Mononuclear cell (primary cell): ENCODE data around the gene PEX1. TPM values are rescaled to one million over a fixed set of nuclear protein-coding genes. Genes with fewer than 3 reads are reported as not detected.
A peak's percentile ranks its signal among the peaks of the same experiment; 100 is the strongest.
"Not testable (repeated sequence)": the region's sequence is repeated elsewhere in the genome, so short reads cannot be mapped to it uniquely, and the experiment has no call there.

Source experiments
- H3K27me3 ChIP-seq: 2 replicates; pipeline ENCODE4 v1.6.0; 2011; ENCODE audit warnings: low read length, control low read depth; ENCODE audit not compliant: insufficient read depth
- H3K4me1 ChIP-seq: 2 replicates; pipeline ENCODE4 v1.5.1; 2011; ENCODE audit warnings: mild to moderate bottlenecking, low read length, control low read depth; ENCODE audit not compliant: insufficient read depth
- H3K4me3 ChIP-seq: 2 replicates; pipeline ENCODE4 v1.5.1; 2011; ENCODE audit warnings: mild to moderate bottlenecking, low read length, moderate library complexity
- H3K9me3 ChIP-seq: 2 replicates; pipeline ENCODE4 v1.5.1; 2011; ENCODE audit warnings: low read depth, mild to moderate bottlenecking, control low read depth, low read length
- total RNA-seq: library from RNA; depleted of rRNA; stranded (reverse); fragments of >200 nt; gene quantifications from one replicate; pipeline ENCODE4 v1.2.3, GENCODE V29; 2012

PEX1 gene
- total RNA-seq: 31.6 TPM

- Histone ChIP-seq H3K9me3 (no peaks in the 10 kb centered on the region), H3K4me1 (peaks cover 16% of the 10 kb centered on the region), H3K27me3 (no peaks in the 10 kb centered on the region), H3K4me3 (peak within 1 kb of the TSS; percentile 80)
These were observed at the start of gene PEX1, which contains the start of gene RBM48 for GRCh38 chr7:92528188-92528957. Gene PEX1 (minus strand): TSS chr7:92528520. CDS start chr7:92528435, 85 bp downstream. Gene RBM48 (plus strand): TSS chr7:92528795. CDS start chr7:92528814, 19 bp downstream.

- Histone ChIP-seq H3K9me3 (no peaks in the 10 kb centered on the region), H3K27me3 (no peaks in the 10 kb centered on the region), H3K4me1 (no peaks in the 10 kb centered on the region), H3K4me3 (no peak overlapping the region)
These were observed 48.0 kb upstream of the PEX1 start for GRCh38 chr7:92576296-92576695.

- peaks cover 5% of the 10 kb centered on the region for H3K4me1 ChIP-seq
- no peak overlapping the region for H3K4me3 ChIP-seq
- H3K9me3 ChIP-seq: no peaks in the 10 kb centered on the region
- no peaks in the 10 kb centered on the region for H3K27me3 ChIP-seq
These were observed 40.8 kb upstream of the PEX1 start for GRCh38 chr7:92569137-92569536.

GRCh38 chr7:92567460-92567859, 39.1 kb upstream of the PEX1 start:
- Histone ChIP-seq H3K4me1 (peaks cover 5% of the 10 kb centered on the region), H3K27me3 (no peaks in the 10 kb centered on the region), H3K9me3 (no peaks in the 10 kb centered on the region), H3K4me3 (no peak overlapping the region)

- Histone ChIP-seq H3K4me3 (no peak overlapping the region), H3K9me3 (no peaks in the 10 kb centered on the region), H3K4me1 (no peaks in the 10 kb centered on the region), H3K27me3 (no peaks in the 10 kb centered on the region)
These were observed 35.0 kb upstream of the PEX1 start for GRCh38 chr7:92563345-92563744.

- no peak overlapping the region for H3K4me3 ChIP-seq
- no peaks in the 10 kb centered on the region for H3K9me3 ChIP-seq
- H3K4me1 ChIP-seq: no peaks in the 10 kb centered on the region
- no peaks in the 10 kb centered on the region for H3K27me3 ChIP-seq
These were observed 32.3 kb upstream of the PEX1 start for GRCh38 chr7:92560602-92561001.

GRCh38 chr7:92557808-92558362, 29.6 kb upstream of the PEX1 start:
- H3K9me3 ChIP-seq: no peaks in the 10 kb centered on the region
- no peaks in the 10 kb centered on the region for H3K27me3 ChIP-seq
- no peak overlapping the region for H3K4me3 ChIP-seq
- no peaks in the 10 kb centered on the region for H3K4me1 ChIP-seq

- H3K4me1 ChIP-seq: no peaks in the 10 kb centered on the region
- no peak overlapping the region for H3K4me3 ChIP-seq
- no peaks in the 10 kb centered on the region for H3K27me3 ChIP-seq
- no peaks in the 10 kb centered on the region for H3K9me3 ChIP-seq
These were observed 28.9 kb upstream of the PEX1 start for GRCh38 chr7:92557249-92557648.

GRCh38 chr7:92550194-92550593, 21.9 kb upstream of the PEX1 start:
- no peak overlapping the region for H3K4me3 ChIP-seq
- H3K27me3 ChIP-seq: no peaks in the 10 kb centered on the region
- no peaks in the 10 kb centered on the region for H3K4me1 ChIP-seq
- no peaks in the 10 kb centered on the region for H3K9me3 ChIP-seq

- no peak overlapping the region for H3K4me3 ChIP-seq
- H3K9me3 ChIP-seq: no peaks in the 10 kb centered on the region
- no peaks in the 10 kb centered on the region for H3K4me1 ChIP-seq
- no peaks in the 10 kb centered on the region for H3K27me3 ChIP-seq
These were observed 19.3 kb upstream of the PEX1 start for GRCh38 chr7:92547579-92547978.

- no peak overlapping the region for H3K4me3 ChIP-seq
- H3K9me3 ChIP-seq: no peaks in the 10 kb centered on the region
- H3K4me1 ChIP-seq: no peaks in the 10 kb centered on the region
- no peaks in the 10 kb centered on the region for H3K27me3 ChIP-seq
These were observed 18.7 kb upstream of the PEX1 start for GRCh38 chr7:92546856-92547497.

GRCh38 chr7:92545116-92545515, 16.8 kb upstream of the PEX1 start:
- not testable (repeated sequence) for H3K4me1 ChIP-seq, H3K27me3 ChIP-seq

GRCh38 chr7:92543542-92543941, 15.2 kb upstream of the PEX1 start:
- H3K4me3 ChIP-seq, H3K9me3 ChIP-seq, H3K27me3 ChIP-seq, H3K4me1 ChIP-seq: not testable (repeated sequence)

More at GRCh38 chr7:92545116-92545515, 16.8 kb upstream of the PEX1 start:
- not testable (repeated sequence) for H3K4me3 ChIP-seq, H3K9me3 ChIP-seq

GRCh38 chr7:92534572-92534971, 6.3 kb upstream of the PEX1 start:
- no peaks in the 10 kb centered on the region for H3K4me1 ChIP-seq
- H3K27me3 ChIP-seq: no peaks in the 10 kb centered on the region
- H3K9me3 ChIP-seq: no peaks in the 10 kb centered on the region
- H3K4me3 ChIP-seq: no peak overlapping the region

- Histone ChIP-seq H3K27me3 (no peaks in the 10 kb centered on the region), H3K4me1 (peaks cover 16% of the 10 kb centered on the region), H3K9me3 (no peaks in the 10 kb centered on the region), H3K4me3 (peak overlapping the region; percentile 80)
These were observed 591 bp upstream of the PEX1 start for GRCh38 chr7:92528958-92529264.
